RPMI8226 (cell line): Measurements from ENCODE around the gene KIF1B.
"Not testable (repeated sequence)": the region's sequence is repeated elsewhere in the genome, so short reads cannot be mapped to it uniquely, and the experiment has no call there.

Experiments
- DNase-seq: peaks from one replicate; pipeline ENCODE4 v3.0.0-alpha.2; 2015

KIF1B gene

DNA sequence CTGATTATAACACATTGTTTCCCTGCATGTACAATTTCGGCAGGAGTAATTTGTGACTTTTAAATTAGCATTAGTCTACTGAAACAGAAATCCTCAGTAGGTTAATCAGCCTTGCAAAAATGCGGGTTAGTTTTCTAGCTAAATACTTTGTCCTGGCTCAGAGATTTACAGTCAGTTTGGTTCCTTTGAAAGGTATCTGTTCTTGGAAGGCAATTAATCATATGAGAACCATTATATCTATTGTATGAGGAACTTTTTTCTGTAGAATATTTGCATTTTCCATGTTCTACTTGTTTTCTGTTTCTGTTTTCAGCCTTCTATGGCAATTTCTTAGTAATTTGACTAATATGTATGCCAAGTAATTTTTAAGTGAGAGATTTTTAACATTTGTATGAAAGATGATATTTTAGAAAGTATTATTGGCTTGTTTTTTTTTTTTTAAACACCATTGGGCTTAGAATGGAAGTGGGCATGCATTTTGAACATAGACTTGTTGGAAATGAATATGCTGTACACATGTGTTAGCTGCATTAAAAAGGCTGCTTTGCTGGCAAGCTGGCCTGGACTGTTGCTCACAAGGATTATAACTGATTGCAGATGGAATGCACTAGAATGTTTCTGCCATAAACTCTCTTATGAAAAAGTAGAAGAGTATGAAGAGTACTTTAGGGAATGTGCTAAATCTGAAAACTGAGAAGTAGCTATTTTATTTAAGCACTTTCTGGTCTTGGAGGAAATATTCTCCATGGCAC, 26.2 kb downstream of the KIF1B start:
- no peak for DNase-seq

DNA sequence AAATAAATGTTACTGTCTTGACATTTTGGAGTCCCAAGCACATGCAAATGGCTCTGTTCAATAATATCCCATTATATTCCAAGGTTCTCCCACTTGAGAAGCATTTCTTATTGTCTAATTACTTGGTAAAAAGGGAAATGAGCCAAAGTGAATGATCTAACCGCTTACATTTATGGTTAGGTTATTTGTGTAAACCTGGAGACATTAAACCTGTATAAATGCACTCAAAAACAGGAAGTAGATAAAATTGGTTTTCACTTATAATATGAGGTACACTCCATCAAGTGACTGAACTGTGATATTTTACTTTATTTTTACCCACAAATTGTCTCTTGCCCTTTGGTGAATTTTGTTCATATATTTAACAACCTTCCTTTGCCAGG, 26.8 kb downstream of the KIF1B start:
- no peak for DNase-seq

GRCh38 chr1:10242135-10242534, 31.8 kb downstream of the KIF1B start:
- no peak for DNase-seq

DNA sequence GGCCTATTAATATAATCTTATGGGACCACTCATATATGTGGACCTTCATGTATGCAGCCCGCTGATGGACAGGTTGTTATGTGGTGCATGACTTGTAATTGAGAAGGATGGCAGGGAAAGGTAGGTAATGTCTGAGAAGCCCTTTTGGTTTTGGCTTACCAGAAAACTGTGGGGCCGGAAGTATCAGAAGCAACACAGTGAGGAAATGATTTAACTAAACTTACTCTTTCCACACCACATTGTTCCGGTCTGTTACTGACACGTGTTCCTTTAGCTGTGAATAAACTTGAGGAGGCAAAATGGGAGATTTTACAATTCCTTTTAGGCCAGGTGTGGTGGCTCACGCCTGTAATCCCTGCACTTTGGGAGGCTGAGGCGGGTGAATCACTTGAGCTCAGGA, 32.4 kb downstream of the KIF1B start:
- DNase-seq = no peak

DNA sequence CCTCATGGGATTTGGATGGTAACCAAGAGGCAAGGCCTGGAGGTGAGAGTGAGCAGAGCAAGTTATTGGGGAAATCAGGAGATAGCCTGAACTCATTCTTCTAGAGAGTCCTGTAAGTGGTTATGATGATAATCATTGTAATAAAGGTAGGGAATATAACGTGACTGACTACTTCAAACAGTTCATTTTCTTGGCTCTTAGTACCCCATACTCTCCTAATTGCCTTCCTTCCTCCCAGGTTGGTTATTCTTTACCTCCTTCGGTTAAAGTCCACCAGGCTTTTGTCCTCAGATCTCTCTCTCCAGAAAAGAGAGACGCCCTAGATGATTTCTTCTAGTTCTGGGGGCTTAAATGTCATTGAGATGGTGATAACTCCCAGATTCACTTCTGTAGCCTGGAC, 35.3 kb downstream of the KIF1B start:
- DNase-seq = no peak

- DNase-seq = no peak
These were observed 39.6 kb downstream of the KIF1B start for GRCh38 chr1:10249808-10250457.

- DNase-seq = no peak
These were observed 40.3 kb downstream of the KIF1B start for GRCh38 chr1:10250663-10251062.

- DNase-seq = not testable (repeated sequence)
These were observed 41.1 kb downstream of the KIF1B start for GRCh38 chr1:10251325-10252108.

DNA sequence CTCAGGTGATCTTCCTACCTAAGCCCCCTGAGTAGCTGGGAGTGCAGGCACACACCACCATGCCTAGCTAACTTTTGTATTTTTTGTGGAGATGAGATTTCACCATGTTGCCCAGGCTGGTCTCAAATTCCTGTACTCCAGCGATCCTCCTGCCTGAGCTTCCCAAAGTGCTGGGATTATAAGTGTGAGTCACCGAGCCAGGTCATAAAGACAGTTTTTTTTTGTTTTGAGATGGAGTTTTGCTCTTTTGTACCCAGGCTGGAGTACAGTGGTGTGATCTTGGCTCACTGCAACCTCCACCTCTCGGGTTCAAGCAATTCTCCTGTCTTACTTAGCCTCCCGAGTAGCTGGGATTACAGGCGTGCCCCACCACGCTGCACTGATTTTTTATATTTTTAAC, 42.1 kb downstream of the KIF1B start:
- DNase-seq = no peak

GRCh38 chr1:10253149-10253548, 42.8 kb downstream of the KIF1B start:
- DNase-seq = no peak

DNA sequence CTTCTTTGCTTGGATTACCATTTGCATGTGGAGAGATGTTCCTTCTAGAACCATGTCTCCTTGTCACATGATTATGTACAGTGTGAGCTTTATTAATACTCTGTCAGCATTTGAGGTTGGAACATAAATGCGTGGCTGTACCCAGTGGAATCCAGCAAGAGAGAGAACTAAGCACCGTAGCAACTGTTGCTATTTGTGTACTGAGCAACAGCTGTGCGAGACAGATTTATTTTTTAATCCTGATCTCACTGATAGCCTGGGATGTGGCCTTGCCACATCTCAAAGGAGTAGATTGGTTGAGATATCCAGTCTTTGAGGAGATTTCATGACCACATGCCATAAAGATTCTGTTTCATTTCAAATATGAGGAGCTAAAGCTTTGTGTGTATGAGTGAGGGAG, 43.4 kb downstream of the KIF1B start:
- DNase-seq = peak; percentile 39

DNA sequence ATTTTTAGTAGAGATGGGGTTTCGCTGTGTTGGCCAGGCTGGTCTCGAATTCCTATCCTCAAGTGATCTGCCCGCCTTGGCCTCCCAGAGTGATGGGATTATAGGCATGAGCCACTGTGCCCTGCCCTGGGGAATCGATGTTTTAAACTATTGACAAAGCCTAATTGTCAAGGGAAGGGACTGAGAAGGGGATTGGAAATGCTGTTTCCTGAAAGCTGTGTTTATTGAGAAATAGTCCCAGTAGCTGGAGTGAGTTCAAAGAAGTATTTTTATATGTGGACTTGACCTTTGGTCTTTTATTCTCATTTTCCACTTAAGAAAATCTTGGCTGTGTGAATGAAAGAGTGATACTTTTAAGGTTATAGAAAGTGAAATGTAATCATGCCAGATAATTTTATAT, 47.5 kb downstream of the KIF1B start:
- no peak for DNase-seq

GRCh38 chr1:10259547-10259946, 49.2 kb downstream of the KIF1B start:
- DNase-seq = not testable (repeated sequence)

DNA sequence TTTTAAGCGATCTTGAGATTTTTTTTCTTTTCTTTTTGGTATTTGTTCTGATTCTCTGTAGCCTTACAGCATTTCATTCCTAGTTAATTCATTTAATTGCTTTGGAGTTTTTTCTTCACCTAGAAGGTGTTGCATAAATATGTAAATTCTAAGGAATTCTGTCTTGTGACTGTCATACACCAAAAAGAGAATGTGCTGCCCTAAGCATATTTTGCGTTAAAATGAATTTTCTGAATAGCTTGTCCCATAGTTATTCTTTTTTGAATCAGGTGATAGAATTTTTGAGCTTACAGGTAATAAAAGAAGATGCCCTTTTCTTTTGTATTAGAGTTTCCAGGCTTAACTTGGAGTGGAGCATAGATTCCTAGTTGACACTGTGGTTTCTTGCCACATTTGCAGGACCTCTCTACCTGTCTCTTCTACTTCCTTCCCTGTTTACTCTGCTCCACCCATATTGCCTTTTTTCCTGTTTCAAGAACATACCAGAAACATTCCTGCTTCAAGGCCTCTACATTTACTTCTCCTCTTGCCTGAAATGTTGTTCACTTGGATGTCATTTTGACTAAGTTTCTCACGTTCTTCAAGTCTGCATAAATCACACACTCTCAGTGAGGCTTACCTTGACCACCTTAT, 53.2 kb downstream of the KIF1B start:
- DNase-seq = no peak

- no peak for DNase-seq
These were observed 54.7 kb downstream of the KIF1B start for GRCh38 chr1:10265027-10265426.

DNA sequence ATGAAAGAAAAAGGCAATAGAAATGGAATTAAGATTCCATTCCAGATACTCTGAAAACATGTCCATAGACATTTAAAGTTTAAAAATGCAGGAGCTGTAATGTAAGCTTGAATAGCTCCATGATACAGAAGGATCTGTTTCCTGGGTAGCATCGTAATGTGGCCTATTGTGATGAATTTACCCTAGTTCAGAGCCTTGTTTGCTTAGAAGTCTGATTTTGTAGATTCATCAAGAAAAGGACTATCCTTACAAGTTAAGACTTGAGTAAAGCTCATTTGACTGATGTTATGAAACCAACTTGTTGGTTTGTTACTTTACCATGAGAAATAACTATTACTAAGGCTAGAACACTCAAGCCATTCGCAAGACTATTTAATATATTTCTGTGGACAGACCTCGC, 55.5 kb downstream of the KIF1B start:
- no peak for DNase-seq

DNA sequence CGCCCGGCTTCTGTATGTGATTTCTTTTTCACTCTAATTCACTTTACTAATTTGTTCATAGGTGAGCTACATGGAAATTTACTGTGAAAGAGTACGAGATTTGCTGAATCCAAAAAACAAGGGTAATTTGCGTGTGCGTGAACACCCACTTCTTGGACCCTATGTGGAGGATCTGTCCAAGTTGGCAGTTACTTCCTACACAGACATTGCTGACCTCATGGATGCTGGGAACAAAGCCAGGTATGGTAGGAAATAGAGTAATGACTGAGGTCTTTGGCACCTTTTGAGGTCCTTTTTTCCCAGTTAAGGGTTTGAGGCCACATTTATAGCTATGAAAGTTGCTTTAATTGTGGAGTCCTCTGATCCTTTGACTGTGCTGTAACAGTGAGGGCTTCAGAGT, 56.9 kb downstream of the KIF1B start:
- DNase-seq = no peak

DNA sequence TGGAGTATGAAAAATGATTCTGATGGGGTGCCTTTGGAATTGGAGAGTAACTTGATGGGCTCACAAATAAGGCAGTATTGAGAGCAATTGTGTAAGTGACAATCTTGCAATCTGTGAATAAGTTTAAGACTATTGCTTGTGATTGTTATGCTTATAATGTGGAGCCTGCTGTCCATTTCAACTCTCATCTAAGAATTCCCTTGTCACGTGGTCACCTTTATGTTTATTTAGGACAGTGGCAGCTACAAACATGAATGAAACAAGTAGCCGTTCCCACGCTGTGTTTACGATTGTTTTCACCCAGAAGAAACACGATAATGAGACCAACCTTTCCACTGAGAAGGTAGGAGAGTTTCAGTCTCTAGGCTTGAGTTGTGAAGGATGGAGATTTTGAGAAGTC, 57.6 kb downstream of the KIF1B start:
- DNase-seq = no peak

DNA sequence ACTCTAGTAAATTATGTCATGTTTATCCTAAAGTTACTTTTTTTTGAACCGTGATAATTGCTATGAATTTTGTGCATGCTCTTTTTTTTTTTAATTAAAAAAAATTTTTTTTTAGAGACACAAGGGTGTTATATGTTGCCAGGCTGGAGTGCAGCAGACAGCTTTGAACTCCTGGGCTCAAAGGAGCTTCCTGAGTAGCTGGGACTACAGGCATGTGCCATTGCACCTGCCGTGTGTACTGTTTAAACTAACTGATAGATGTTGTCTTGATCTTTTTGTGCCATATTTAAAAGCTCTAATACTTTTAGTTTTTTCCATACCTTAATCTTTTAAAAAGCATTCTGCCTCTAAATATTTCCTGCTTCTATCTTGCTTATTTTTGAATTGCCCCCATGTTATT, 60.7 kb downstream of the KIF1B start:
- DNase-seq = no peak

GRCh38 chr1:10271869-10272268, 61.5 kb downstream of the KIF1B start:
- DNase-seq = no peak

GRCh38 chr1:10272274-10272673, 61.9 kb downstream of the KIF1B start:
- no peak for DNase-seq

DNA sequence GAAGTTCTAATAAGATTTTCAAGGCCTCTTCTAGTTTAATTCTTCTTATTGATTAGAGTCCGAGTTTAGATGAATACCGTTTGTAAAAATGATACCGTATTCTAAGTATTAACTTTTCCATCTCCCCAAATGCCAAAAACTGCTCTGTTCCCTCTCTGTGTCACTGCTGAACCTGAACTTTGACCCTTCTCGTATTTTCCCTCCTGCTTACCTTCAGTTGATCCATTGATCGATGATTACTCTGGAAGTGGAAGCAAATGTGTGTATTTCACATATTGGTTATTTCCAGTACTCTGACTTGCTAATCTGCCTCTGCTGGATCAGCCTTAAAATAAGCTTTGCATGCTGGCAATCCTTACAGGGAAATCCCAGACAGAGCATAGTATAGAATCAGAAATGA, 68.5 kb downstream of the KIF1B start:
- no peak for DNase-seq
